ENCODE data around the gene TNNI3.

Gene TNNI3

DNA sequence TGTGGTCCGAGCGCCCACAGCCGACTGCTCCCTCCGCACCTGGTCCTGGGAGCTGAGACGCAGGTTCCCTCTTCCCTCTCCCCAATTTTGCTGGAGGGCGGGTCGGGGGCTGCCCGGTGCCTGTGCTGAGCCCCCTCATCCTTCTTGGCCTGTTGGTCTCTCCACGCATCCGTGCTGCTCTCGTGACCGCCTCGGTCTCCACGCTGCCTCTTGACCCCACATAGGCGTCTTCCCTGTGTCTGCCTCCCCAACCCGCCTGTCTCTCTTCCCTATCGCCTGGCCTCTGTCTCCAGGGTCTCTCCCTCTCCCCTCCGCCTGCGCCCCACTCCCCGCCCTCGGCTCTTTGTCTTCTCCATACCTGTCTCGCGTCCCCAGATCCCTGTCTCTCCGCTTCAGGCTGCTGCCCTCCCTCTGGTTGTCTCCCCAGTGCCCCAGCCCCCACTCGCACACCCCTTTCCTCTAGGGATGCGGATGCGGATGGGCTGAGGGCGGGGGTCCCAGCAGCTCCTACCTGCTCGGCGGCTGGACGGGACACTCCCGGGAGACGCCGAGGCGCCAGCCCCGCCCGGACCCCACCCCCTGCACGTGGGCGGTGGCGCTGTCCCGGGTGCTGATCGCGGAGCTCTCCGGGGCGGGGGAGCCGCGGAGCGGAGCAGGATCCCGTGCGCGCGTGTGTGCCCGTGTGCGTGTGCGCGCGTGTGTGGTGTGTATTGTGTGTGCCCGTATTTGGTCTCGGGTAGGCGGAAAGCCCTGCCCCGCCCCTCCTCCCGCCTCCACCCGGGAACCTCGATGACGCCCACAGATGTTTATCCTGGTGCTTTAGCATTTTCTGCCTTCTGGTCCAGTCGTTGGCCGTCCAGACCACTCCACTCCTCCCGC lies 22.3 kb upstream of the TNNI3 start, which contains the start of gene SYT5:
TSS of gene SYT5 (minus strand) at position 684 of the 879 bp plus-strand sequence. CDS start 1,248 bp downstream, outside the sequence.
- peak; percentile 89 for DNase-seq (ENCODE audit: low spot score)
- TF ChIP-seq CTCF (IDR thresholded peaks at IDR 0.05; ENCODE audit: borderline replicate concordance, control extremely low read depth, extremely low read depth, insufficient read depth, missing control alignments), result no peak
- in situ Hi-C loops (cut with MboI; ENCODE audit: low sequenced_read_pairs, unreplicated experiment), result no loop called here

DNA sequence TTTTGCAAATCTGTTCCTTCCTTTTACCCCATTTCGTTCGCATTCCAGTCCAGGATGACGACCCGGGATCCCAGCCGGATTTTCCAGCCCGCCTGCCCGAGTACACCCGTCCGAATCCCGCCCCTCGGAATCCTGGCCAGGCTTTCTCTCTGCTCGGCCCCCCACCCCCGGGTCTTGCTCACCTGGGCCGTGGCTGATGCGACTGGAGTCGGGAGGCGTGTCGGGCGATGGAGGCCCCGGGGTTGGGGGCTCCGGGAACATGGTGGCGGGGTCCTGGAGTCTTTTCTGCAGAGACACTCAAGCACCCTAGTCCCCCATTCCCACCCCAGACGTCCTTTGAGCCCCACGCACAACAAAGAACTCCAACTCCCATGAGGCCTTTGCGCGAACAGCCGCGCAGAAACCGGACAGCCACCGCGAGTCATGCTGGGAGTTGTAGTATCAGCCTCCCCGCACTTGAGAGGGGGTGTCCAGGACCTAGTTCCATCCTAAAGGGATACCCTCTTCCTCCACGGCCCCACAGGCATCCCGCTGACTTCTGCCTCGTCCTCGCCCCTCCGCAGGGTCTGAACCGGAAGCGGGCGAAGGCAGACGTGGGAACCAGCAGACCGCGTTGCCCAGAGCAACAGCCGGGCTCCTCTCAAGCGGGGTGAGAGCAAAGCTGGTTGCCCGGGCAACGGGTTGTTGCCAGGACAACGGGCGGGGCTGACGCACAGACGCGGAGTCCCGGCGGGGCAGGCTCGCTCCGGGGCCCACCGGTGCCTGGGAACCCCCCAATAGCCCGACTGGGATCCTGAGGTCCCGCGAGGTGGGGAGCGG lies 21.5 kb upstream of the TNNI3 start:
- in situ Hi-C loops (cut with MboI; ENCODE audit: low sequenced_read_pairs, unreplicated experiment), result no loop called here
- no peak for TF ChIP-seq CTCF (IDR thresholded peaks at IDR 0.05; ENCODE audit: borderline replicate concordance, control extremely low read depth, extremely low read depth, insufficient read depth, missing control alignments)
- DNase-seq (ENCODE audit: low spot score), result peak; percentile 98

- no peak for DNase-seq (ENCODE audit: low spot score)
- TF ChIP-seq CTCF (IDR thresholded peaks at IDR 0.05; ENCODE audit: borderline replicate concordance, control extremely low read depth, extremely low read depth, insufficient read depth, missing control alignments), result no peak
- in situ Hi-C loops (cut with MboI; ENCODE audit: low sequenced_read_pairs, unreplicated experiment), result no loop called here
Observed at GRCh38 chr19:55176076-55176475, 18.5 kb upstream of the TNNI3 start.

DNA sequence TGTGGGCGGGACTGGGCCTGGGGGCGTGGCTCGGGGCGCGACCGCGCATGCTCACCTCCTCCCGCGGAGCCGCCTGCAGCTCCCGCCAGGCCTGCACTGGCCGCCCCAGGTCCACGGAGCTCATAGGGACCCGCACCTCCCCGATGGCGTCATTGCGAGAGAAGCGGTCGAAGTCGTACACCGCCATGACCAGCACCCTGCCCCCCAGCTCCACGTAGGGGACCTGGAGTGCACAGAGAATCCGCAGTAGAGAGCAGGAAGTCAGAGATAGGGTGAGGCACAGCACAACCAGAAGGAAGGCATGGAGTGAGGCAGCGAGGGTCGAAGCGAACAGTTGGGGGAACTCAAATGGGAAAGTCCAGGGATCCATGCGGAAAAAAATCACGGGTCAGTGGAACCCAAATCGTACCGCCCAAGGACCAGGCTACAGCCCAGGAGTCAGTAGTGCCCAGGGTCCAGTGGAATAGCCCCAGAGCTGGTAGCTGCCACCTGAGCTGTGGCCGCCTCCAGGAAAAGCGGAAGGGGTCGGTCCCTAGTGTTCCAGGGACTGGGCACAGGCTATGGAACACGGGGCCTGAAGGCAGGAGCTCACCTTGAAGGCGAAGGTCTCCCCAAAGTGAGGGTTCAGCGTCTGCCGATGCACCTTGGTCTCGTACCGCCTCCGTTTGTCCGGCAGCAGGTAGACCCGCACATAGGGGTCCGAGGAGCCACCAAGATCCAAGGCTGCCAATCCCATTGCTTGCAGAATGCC lies 17.8 kb upstream of the TNNI3 start:
- no peak for TF ChIP-seq CTCF (IDR thresholded peaks at IDR 0.05; ENCODE audit: borderline replicate concordance, control extremely low read depth, extremely low read depth, insufficient read depth, missing control alignments)
- no peak for DNase-seq (ENCODE audit: low spot score)
- in situ Hi-C loops (cut with MboI; ENCODE audit: low sequenced_read_pairs, unreplicated experiment), result no loop called here

DNA sequence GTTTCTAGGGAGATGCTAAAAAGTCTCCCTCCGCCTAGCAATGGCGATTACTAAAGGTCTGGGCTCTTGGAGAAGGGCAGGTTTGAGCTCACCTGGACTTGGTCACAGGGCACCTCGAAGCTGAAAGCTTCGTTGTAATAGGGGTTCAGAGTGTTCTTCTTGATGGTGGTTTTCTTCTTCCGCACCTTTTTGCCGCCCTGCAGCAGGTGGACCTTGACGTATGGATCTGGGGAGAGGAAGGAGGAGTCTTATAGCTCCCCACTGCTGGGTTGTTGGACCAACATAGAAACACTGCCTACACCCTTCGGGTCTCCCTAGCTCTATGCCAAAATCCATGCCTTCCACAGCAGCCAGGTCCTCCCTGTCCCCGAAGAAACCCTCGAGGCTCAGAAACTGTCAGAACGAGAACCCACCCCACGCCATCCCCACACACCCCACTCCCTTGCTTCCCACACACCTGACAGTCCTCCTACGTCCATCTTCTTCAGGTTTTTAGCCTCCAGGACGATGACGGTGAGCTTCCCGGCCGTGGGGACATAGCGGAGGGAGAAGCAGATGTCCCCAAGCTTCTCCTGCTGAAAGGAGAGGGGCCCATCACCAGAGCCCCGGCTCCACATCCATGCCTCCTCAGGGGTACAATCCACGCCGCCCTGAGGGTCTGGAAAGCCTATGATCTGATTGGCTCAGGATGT lies 17.0 kb upstream of the TNNI3 start:
- no peak for DNase-seq (ENCODE audit: low spot score)
- TF ChIP-seq CTCF (IDR thresholded peaks at IDR 0.05; ENCODE audit: borderline replicate concordance, control extremely low read depth, extremely low read depth, insufficient read depth, missing control alignments), result no peak
- in situ Hi-C loops (cut with MboI; ENCODE audit: low sequenced_read_pairs, unreplicated experiment), result no loop called here

All from GM13976 (cell line).